KBM-7 (cell line): ENCODE results near the gene RALA.
"Not testable (repeated sequence)": the region's sequence is repeated elsewhere in the genome, so short reads cannot be mapped to it uniquely, and the experiment has no call there.

Experiments used
- DNase-seq: peaks from one replicate; pipeline ENCODE4 v3.0.0-alpha.2; 2015
- in situ Hi-C: fragments of 300-500 bp; cut with MboI; formaldehyde crosslinking; loops from 2 replicates; pipeline ENCODE4 v1.14.3; 2020; ENCODE audit warnings: low sequenced_read_pairs, low pct_unique_long_range_greater_than_20kb, mixed read lengths

The RALA gene

DNA sequence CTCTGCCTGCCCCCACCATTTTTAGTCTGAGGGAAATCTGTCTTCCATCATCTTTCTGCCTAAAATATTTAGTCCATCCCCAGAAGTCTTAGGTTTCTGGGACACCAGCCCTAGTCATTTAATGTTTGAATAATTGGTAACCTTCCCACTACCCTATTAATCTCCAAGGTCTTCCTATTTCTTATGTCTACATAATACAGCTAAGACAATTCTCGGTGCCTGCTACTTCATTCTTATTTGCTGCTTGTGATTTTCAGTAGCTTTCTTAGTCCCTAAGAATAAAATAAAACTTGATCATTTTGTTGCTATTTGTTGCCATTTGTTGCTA is 11.1 kb downstream of the RALA start:
- no peak for DNase-seq
- in situ Hi-C loops, result no loop called here

DNA sequence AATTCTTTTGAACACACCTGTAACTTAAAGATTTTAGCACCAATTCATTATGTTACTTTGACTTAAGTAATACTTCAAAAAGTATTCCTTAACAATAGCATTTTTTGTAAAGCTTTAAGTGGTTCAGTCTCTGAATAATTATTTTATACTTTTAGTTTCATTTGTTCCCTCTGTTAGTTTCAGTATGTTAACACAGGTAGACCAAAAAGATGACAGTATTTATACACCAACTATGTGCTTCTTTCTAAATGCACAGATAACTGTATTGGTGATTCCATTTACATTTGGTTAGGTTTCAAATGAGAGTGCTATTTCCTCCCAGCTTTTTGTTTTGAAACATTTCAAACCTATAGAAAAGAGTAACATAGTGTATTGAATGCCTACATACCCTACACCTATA is 14.0 kb downstream of the RALA start:
- in situ Hi-C loops, result no loop called here
- DNase-seq, result no peak

DNA sequence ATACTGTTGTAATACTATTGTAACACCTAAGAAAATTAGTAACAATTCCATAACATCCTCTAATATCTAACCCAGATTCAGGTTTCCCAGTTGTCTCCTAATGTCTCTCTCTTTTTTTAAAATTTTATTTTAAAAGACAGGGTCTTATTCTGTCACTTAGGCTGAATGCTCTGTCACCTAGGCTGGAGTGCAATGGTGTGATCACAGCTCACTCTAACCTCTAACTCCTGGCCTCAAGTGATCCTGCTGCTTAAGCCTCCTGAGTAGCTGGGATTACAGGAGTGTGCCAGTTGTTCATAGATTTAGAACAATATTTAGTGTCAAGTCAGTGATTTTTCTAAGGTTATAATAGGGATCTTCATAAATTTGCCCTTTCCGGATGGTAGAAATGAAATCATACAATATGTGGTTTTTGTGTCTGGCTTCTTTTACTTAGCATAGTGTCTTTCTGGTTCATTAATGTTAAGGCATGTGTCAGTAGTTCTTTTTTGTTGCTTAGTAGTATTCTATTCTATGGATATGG is 14.7 kb downstream of the RALA start:
- DNase-seq, result no peak
- in situ Hi-C loops, result no loop called here

DNA sequence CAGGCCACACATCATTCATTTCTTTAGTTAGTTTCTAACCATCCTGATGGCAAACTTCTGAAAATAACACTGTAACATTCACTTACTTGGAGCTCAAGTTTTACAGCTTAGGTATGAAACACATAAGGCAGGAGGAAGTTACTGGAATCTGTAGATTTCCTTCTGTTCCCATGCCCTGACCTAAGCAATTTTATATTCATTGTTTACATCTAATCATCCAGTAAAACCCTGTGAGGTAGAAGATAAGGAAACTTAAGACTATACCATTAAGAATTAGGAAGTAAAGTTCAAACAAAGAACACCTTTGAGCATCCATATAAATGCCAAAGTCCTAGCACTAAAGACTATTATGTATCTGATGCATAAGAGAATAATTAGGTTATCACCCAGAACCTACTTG is 19.5 kb downstream of the RALA start:
- in situ Hi-C loops, result no loop called here
- no peak for DNase-seq

DNA sequence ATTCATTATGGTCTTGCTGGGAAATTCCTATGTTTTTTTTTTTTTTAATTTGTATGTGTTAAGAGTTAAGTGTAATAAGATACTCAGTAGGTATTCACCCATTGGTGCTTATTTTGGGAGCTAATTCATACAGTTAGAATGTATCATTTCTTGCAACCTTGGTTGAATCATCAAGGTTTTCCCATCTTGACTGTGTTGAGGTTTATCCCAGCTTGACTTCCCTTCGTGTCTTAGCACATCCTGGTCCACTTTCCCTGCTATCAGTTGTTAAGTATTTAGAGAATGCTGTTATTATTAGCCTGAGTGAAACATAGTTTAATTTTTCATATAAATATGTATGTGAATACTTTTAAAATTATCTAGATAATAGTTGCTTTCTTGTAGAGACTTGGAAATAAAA is 20.8 kb downstream of the RALA start:
- no peak for DNase-seq
- in situ Hi-C loops, result no loop called here

DNA sequence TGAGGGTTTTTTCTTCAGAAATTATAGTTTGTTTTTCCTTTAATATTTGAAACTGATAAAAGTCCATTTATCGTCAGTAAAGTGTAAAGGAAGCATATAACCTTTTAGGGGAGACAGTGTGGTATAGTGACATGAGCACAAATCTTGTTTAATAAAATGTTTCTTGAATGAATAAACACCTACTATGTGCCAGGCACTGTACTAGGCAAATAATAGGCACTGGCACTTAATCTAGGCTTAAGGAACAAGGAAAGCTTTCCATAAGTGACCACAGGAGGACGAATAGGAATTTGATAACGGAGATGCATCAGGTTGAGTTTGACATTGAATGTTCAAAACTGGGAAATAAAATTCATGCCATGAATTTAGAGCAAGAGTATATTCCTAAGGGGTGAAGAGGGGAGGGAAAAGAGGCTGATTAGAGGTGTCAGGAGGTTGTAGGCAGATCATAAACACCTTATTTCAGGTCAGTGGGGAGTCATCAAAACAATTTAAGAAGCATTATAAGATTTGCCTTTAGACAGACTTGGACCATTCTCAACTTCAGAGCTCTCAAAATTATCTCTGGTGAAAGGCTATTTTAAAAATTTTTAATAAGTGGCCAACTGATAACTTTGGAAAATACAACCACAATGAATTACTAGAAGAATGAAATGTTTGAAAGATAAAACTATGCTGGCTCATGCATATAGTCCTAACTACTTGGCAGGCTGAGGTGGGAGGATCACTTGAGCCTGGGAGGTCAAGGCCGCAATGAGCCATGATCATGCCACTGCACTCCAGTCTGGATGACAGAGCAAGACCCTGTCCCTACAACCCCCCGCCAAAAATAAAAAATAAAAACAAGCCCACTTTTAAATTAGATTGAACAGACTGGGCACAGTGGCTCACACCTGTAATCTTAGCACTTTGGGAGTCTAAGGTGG is 22.4 kb downstream of the RALA start:
- in situ Hi-C loops, result no loop called here
- DNase-seq, result no peak

DNA sequence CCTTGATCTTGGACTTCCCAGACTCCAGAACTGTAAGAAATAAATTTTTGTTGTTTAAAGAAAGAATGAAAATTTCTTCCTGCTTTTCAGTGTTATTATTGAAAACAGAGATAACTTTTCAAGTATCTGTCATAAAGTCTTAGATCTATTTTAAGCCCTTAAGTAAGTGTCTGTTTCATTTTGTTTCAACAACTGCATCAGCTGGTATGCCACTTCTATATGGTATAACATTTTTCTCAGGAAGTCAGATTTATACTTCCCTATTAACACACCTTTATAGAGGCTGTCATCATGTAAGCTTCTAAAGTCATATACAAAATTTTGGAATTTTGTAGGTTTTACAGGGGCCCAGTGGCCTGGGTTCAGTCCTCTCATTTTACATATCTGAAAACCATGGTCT is 24.4 kb downstream of the RALA start:
- in situ Hi-C loops, result no loop called here
- no peak for DNase-seq

DNA sequence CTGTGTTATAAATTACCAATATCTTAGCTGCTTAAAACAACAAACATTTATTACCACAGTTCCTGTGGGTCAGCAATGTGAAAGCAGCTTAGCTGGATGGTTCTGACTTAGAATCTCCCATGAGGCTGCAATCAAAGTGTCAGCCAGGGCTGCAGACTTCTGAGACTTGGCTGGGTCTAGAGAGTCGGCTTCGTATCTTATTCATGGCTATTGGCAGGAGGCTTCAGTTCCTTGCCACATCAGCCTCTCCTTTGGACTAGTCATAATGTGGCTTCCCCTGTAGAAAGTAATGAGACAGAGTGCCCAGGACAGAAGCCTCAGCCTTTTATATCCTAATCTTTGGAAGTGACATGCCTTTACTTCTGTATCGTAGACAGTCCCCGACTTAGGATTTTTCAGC is 27.3 kb downstream of the RALA start:
- DNase-seq, result no peak
- in situ Hi-C loops, result no loop called here

DNA sequence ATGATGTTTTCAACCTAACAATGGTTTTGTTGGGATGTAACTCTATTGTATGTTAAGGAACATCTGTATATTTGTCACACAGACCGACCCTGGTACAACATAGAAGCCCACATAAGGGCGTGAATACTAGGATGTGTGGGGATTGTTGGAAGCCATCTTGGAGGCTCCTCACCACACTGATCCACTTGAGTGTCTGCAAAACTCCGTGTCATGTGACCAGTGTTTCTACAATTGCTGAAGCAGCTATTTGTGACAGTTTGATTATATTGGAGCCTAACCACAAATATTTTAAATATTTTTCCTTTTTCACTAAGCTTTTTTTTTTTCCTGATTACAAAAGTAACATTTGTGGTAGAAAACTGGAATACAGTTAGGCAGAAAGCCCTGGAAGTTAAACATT is 27.9 kb downstream of the RALA start:
- DNase-seq, result no peak
- in situ Hi-C loops, result no loop called here

DNA sequence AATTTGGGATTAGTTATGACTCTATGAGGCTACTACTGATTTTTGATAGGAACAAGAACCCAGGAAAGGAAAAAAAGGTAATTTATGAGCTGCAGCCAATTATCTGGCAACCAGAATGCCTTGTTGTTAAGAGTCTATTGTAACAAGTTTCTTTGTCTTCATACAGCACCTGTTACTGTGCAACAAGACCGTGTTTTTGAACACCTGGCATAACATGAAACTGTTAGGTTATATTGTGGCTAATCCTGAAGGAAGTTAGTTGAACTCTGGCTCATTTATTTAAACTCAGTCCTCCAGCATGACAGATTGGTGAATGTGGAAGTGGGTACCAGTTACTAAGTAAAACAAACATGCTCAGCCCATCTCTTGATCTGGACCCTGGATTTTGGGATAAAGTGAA is 33.0 kb downstream of the RALA start:
- no peak for DNase-seq
- in situ Hi-C loops, result no loop called here

DNA sequence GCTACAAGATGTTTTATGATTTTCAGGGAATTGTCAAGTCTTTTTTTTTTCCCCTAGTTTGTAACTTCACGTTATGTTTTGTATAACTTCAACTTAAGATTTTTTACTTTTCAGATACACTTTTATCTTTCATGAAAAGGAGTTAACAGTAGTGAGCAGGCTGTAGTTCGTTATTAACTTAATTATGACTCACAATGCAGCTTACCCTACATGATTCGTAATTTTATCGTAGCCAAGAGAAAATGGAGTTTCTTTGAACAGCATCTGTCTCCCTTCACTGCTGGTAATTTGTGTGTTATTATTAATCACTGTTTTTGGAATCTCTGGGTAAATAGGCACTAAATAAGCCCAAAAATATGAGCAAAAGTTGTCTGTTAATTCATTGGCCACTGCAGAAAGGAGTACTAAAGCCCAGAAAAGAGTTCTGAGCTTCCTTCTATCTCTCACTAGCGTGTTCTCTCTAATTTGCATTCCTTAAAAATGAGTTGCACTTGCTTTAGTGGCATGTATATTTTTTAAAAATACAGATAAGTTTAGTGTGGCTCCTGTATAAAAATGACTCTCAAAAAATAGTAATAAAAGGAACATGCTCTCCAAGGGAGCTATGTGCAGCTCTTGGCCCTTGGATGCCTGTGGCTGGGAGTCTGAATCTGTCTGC is 36.1 kb downstream of the RALA start:
- in situ Hi-C loops, result no loop called here
- no peak for DNase-seq

DNA sequence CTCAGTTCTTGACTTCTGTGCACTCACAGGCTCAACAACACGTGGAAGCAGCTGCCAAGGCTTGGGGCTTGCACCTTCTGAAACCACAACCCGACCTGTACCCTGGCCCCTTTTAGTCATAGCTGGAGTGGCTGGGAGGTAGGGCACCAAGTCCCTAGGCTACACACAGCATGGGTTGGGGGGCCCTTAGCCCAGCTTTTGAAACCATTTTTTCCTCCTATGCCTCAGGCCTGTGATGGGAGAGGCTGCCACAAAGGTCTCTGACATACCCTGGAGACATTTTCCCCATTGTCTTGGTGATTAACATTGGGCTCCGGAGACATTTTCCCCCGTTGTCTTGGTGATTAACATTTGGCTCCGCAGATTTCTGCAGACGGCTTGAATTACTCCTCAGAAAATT is 38.6 kb downstream of the RALA start:
- in situ Hi-C loops, result no loop called here
- DNase-seq, result no peak

DNA sequence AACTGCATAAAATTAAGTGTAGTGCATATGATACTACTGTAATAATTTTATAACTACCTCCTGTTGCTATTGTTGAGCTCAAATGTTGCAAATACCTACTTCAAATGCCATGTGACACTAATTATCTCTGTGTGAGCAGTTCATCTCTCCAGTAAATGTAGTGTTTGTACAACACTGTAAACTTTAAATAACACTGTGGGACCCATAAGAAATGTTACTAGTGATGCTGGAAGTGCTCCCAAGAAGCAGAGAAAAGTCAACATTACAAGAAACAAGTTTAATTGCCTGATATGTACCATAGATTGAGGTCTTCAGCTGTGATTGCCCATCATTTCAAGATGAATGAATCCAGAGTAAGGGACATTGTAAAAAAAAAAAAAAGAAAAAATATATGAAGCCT is 39.9 kb downstream of the RALA start:
- no peak for DNase-seq
- in situ Hi-C loops, result no loop called here

DNA sequence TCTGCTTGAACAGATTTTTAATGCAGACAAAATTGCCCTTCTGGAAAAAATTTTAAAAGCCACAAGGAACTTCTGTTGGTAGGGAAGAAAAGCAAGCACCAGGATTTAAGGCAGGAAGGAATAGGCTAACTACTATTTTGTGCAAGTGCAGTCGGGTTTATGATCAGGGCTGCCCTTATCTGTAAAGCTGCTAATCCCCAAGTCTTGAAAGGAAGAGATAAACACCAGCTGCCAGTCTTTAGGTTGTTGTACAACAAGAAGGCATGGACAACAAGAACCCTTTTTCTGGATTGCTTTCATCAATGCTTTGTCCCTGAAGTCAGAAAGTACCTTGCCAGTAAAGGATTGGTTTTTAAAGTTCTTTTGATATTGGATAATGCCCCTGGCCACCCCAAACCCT is 40.7 kb downstream of the RALA start:
- no peak for DNase-seq
- in situ Hi-C loops, result no loop called here

DNA sequence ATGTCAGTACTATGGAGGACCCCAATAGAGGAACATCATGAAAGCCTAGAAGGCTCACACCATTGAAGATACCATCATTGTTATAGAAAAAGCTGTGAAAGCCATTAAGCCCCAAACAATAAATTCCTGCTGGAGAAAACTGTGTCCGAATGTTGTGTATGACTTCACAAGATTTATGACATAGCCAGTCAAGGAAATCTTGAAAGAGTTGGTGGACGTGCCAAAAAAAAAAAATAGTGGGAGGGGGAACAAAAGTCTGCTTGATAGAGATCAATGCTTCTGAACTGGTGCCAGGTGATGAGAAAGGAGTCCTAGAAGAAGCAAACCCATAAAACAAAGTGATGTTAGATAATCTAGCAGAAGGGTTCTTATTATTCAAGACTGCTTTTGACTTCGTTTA is 41.2 kb downstream of the RALA start:
- no peak for DNase-seq
- in situ Hi-C loops, result no loop called here

DNA sequence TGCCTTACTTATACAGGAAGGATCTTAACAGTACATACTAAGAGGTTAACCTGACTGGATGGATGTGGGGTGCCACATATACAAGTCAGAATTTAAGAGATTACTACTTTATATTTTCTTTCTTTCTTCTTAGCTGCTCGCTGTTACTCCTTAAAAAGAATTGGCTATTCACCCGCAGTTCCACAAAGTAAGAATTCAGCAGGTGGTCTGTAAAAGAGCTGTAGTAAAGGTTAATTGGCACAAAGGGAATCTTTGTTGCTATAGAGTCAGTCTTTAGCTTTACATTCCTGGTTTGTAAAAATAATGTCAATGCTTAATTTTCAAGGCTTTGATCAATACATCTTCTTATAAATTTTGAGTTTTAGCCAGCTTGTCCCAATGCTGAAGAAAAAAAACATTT is 43.2 kb downstream of the RALA start:
- in situ Hi-C loops, result no loop called here
- no peak for DNase-seq

DNA sequence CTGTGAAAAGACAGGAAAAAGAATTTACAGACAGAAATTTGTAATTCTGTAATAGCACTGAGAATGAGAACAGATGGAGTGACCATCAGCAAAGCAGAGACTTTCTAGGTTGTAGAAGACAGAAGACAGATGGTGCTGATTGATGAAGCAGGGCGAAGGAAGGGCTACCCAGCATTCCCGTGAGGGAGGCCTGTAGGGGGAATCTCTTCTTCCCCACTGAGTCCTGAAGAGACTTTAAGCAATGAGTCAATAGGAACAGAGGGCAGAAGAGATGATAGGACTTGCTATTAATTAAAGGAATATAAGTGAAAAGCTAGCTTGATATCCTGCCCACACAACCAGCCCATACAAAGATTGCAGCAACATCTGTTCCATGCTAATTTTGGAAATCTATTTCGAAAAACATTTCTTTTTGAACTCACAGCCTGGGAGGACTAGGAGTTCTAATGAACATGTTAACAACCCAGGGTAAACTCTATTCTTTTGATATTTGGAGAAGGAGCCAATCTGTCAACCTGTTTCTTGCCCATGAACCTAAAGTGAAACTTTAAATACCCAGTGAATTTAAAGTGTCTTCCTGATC is 44.1 kb downstream of the RALA start:
- DNase-seq, result no peak
- in situ Hi-C loops, result no loop called here

DNA sequence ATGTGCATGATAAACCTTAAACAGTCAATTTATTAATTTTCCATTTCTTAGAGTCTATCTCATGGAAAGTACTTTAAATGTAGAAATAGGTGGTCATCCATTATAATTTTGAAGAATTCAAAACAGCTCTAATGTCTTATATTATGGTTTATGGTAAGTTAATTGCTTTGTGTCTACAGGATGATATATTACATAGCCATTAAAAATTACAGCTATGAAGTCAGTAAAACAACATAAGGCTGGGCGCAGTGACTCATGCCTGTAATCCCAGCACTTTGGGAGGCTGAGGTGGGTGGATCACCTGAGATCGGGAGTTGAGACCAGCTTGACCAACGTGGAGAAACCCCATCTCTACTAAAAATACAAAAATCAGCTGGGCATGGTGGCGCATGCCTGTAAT is 44.9 kb downstream of the RALA start:
- in situ Hi-C loops, DNase-seq: not testable (repeated sequence)

DNA sequence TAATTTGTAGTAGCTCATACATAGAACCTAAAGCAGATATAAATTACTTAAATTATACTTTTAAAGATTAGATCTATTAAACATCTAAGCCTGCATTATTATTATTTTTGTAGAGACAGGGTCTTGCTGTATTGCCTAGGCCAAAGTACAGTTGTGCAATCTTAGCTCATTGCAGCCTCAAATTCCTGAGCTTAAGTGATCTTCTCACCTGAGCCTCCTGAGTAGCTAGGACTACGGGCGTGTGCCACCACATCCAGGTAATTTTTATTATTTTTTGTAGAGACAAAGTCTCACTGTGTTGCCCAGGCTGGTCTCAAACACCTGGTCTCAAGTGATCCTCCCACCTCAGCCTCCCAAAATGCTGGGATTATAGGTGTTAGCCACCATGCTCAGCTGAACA is 46.7 kb downstream of the RALA start:
- DNase-seq, result no peak

DNA sequence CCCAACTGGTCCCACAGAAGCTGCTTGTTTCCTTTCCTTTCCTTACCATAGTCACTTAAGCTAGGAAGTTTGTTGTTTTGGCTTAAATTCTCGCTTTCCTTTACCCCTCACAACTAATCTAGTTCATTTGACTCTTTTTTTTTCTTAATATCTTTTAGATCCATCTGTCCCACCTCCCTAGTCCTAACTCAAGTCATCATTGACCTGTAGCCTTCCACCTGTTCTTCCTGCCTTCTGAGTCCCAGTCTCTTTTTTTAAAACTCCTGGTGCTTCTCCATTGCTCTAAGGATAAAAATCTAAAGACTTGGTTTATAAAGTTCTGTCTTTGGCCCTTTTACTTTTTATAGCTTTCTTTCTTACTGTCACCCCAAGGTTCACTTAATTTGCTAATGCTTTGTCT is 47.6 kb downstream of the RALA start:
- in situ Hi-C loops, result no loop called here
- no peak for DNase-seq

More for the DNA sequence above, 46.7 kb downstream of the RALA start:
- in situ Hi-C loops, result no loop called here
